Fibroblast of lung (primary cell): ENCODE results near the gene UCKL1. TPM values are rescaled to one million over a fixed set of nuclear protein-coding genes. Genes with fewer than 3 reads are reported as not detected.

Experiments
- DNase-seq, 2 donors: peaks; one replicate each; pipeline versions ENCODE4 v3.0.0 to v3.0.0-alpha.2; 2010; ENCODE audit warnings: low read depth in 2 of 2
- H2AFZ ChIP-seq: 2 replicates; pipeline ENCODE4 v1.5.1; 2012; ENCODE audit warnings: low read length, control low read depth, inconsistent platforms
- H3K27ac ChIP-seq: 2 replicates; pipeline ENCODE4 v1.5.1; 2011; ENCODE audit warnings: low read length, control low read depth; ENCODE audit not compliant: insufficient read depth
- H3K27me3 ChIP-seq: 2 replicates; pipeline ENCODE4 v1.5.1; 2011; ENCODE audit warnings: mild to moderate bottlenecking, low read length; ENCODE audit not compliant: control insufficient read depth, insufficient read depth
- H3K36me3 ChIP-seq: 2 replicates; pipeline ENCODE4 v1.5.1; 2011; ENCODE audit warnings: low read length; ENCODE audit not compliant: control insufficient read depth, insufficient read depth
- H3K4me1 ChIP-seq: 2 replicates; pipeline ENCODE4 v1.5.1; 2011; ENCODE audit warnings: low read length; ENCODE audit not compliant: control insufficient read depth, insufficient read depth; ENCODE audit errors: extremely low read depth
- H3K4me2 ChIP-seq: 2 replicates; pipeline ENCODE4 v1.5.1; 2011; ENCODE audit warnings: low read length, control low read depth; ENCODE audit not compliant: insufficient read depth; ENCODE audit errors: extremely low read depth
- H3K4me3 ChIP-seq, 4 experiments: fragments of 200-600 bp in 1 of 4; sonication (generic) in 1 of 4; replicated peaks in 1 of 4; 2 replicates each; pipeline ENCODE4 v1.5.1; 2011 to 2016; ENCODE audit warnings: low read length in 4 of 4, low read depth in 3 of 4, mild to moderate bottlenecking in 3 of 4, control low read depth in 2 of 4, inconsistent platforms in 1 of 4, mixed read lengths in 1 of 4; ENCODE audit not compliant: insufficient read depth in 1 of 4; ENCODE audit errors: control extremely low read depth in 1 of 4
- H3K79me2 ChIP-seq: 2 replicates; pipeline ENCODE4 v1.5.1; 2012; ENCODE audit warnings: mild to moderate bottlenecking, low read length, inconsistent platforms; ENCODE audit not compliant: control insufficient read depth, insufficient read depth
- H3K9ac ChIP-seq: 2 replicates; pipeline ENCODE4 v1.5.1; 2011; ENCODE audit warnings: mild to moderate bottlenecking, low read length, control low read depth; ENCODE audit not compliant: insufficient read depth
- H3K9me3 ChIP-seq: 2 replicates; pipeline ENCODE4 v1.5.1; 2012; ENCODE audit warnings: low read depth, low read length; ENCODE audit not compliant: control insufficient read depth, insufficient read depth
- H4K20me1 ChIP-seq: 2 replicates; pipeline ENCODE4 v1.5.1; 2011; ENCODE audit warnings: low read length; ENCODE audit not compliant: control insufficient read depth, insufficient read depth; ENCODE audit errors: extremely low read depth
- CTCF ChIP-seq, 2 donors: IDR thresholded peaks in 1 of 2; conservative IDR thresholded peaks in 1 of 2; 1 replicate in 1 of 2; 2 replicates in 1 of 2; pipeline ENCODE4 v1.5.1; 2011 to 2012; ENCODE audit warnings: low read length in 2 of 2, control low read depth in 1 of 2, inconsistent platforms in 1 of 2, low read depth in 1 of 2, mild to moderate bottlenecking in 1 of 2
- EZH2 ChIP-seq: IDR thresholded peaks from 2 replicates; pipeline ENCODE4 v1.5.1; 2012; ENCODE audit warnings: low read length, control low read depth, mild to moderate bottlenecking; ENCODE audit errors: missing control alignments
- polyA plus RNA-seq, 2 donors: library from polyadenylated mRNA; depleted of rRNA in 1 of 2; stranded (reverse) in 1 of 2; unstranded in 1 of 2; fragments of >200 nt; gene quantifications; 2 replicates each; pipeline ENCODE4 v1.2.1, GENCODE V29; 2011 to 2012; ENCODE audit warnings: missing spikeins in 1 of 2
- total RNA-seq: library from RNA; depleted of rRNA; stranded (reverse); fragments of >200 nt; gene quantifications from 2 replicates; pipeline ENCODE4 v1.2.1, GENCODE V29; 2014

The UCKL1 gene
- total and polyA plus RNA-seq, 2 donors (not counting 1 experiment from before 2014, with no cell fraction given): 16.4 to 27.9 TPM

DNA sequence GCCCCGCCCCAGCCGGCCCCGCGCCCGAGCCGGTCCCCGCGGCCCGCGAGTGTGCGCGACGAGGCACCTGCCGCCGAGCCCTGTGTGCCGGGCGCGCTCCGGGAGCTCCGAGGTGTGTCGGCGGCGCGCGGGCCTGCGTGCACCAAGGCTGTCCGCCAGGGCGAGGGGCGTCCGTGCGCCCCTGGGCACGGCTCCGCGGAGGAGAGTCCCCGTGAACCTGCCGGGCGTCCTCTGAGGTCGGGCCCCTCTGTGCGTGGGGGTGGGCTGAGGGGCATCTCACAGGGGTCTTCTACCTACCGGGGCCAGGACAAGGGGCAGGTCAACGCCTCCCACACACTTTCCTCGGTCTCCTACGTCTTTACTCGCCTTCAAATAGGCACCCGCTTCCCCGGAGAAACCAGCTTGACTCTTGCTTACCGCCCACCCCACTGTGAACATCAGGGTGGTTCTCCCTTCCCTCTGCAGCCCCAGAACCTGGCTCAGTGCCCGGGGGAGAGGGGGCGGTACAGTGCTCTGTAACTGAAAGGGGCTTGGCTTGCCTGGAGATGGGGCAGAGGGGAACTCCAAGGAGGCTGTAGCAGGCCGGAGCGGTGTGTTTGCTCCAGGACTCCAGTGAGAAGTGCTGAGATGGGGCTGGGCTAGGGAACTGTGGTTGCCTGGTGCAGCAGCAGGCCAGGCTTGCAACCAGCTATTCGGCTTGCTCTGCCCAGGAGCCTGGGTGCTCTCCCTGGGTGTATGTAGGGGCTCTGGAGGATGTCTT lies 23.5 kb upstream of the UCKL1 start, which contains the start of gene SAMD10:
Gene SAMD10, minus strand, starts transcription at position 86 of the 760 bp plus-strand sequence. CDS start 175 bp downstream, outside the sequence.
- Histone ChIP-seq H3K9me3 (no peaks in the 10 kb centered on the region), H4K20me1 (no peaks in the 10 kb centered on the region), H3K79me2 (peaks cover 16% of the 10 kb centered on the region), H3K27ac (peak within 1 kb of the TSS; percentile 83), H3K36me3 (peaks cover 3% of the 10 kb centered on the region), H3K4me2 (peak within 1 kb of the TSS; percentile 79), H3K27me3 (no peaks in the 10 kb centered on the region), H3K4me1 (peaks cover 14% of the 10 kb centered on the region), H3K9ac (no peak within 1 kb of the TSS), H2AFZ (peak within 1 kb of the TSS; percentile 78), H3K4me3 (peak within 1 kb of the TSS; percentile 30 to 71 (median 39))
- DNase-seq: peak in 1 of 2 donors; percentile 47
- no peak for TF ChIP-seq EZH2
- no peak for TF ChIP-seq CTCF (conservative IDR thresholded peaks at IDR 0.05 in 1 of 2, IDR thresholded peaks at IDR 0.05 in 1 of 2; ENCODE audit: low read depth in 1 of 2, low read length in 2 of 2)

GRCh38 chr20:63979229-63979556 lies 23.0 kb upstream of the UCKL1 start:
- peak overlapping the region; percentile 21 to 57 (median 39) for H3K4me3 ChIP-seq
- peaks cover 16% of the 10 kb centered on the region for H3K79me2 ChIP-seq
- no peaks in the 10 kb centered on the region for H3K36me3 ChIP-seq
- H3K27me3 ChIP-seq: no peaks in the 10 kb centered on the region
- peak overlapping the region; percentile 79 for H3K4me2 ChIP-seq
- no peak for DNase-seq
- no peak overlapping the region for H3K27ac ChIP-seq
- H3K9ac ChIP-seq: no peak overlapping the region
- H3K4me1 ChIP-seq: peaks cover 18% of the 10 kb centered on the region
- no peaks in the 10 kb centered on the region for H4K20me1 ChIP-seq
- no peak overlapping the region for H2AFZ ChIP-seq
- TF ChIP-seq CTCF (conservative IDR thresholded peaks at IDR 0.05 in 1 of 2, IDR thresholded peaks at IDR 0.05 in 1 of 2; ENCODE audit: low read depth in 1 of 2, low read length in 2 of 2): no peak
- no peak for TF ChIP-seq EZH2
- H3K9me3 ChIP-seq: no peaks in the 10 kb centered on the region

- Histone ChIP-seq H3K9me3 (no peaks in the 10 kb centered on the region), H3K4me1 (peaks cover 19% of the 10 kb centered on the region), H3K79me2 (peaks cover 16% of the 10 kb centered on the region), H3K4me3 (peak overlapping the region; percentile 21 to 57 (median 39)), H3K9ac (no peak overlapping the region), H3K27me3 (no peaks in the 10 kb centered on the region), H2AFZ (no peak overlapping the region), H3K4me2 (peak overlapping the region; percentile 79), H3K36me3 (no peaks in the 10 kb centered on the region), H3K27ac (no peak overlapping the region), H4K20me1 (no peaks in the 10 kb centered on the region)
- DNase-seq: peak in 1 of 2 donors; percentile 45
- no peak for TF ChIP-seq CTCF (conservative IDR thresholded peaks at IDR 0.05 in 1 of 2, IDR thresholded peaks at IDR 0.05 in 1 of 2; ENCODE audit: low read depth in 1 of 2, low read length in 2 of 2)
- TF ChIP-seq EZH2: no peak
Observed at GRCh38 chr20:63978319-63979228, 22.4 kb upstream of the UCKL1 start.
